ENCODE results near the gene PVR. TPM values are rescaled to one million over a fixed set of nuclear protein-coding genes. Genes with fewer than 3 reads are reported as not detected.

PVR gene
- polyA plus RNA-seq, 1 donor from 2014 or later, result 19.1 TPM

- no peak for TF ChIP-seq REST (IDR thresholded peaks at IDR 0.05; ENCODE audit: borderline replicate concordance)
- TF ChIP-seq POLR2AphosphoS5 (IDR thresholded peaks at IDR 0.05), result no peak
- TF ChIP-seq TAF1 (IDR thresholded peaks at IDR 0.05; ENCODE audit: low read depth), result no peak
- no peak for TF ChIP-seq EP300 (conservative IDR thresholded peaks at IDR 0.05; ENCODE audit: poor library complexity, severe bottlenecking)
- TF ChIP-seq CTCF (IDR thresholded peaks at IDR 0.05; ENCODE audit: poor library complexity, severe bottlenecking), result no peak
- no peak for TF ChIP-seq EZH2 (IDR thresholded peaks at IDR 0.05; ENCODE audit: borderline replicate concordance, insufficient read depth, low read length, poor library complexity, severe bottlenecking)
- no peak for TF ChIP-seq SMC3 (conservative IDR thresholded peaks at IDR 0.05; ENCODE audit: poor library complexity)
- no peaks in the 10 kb centered on the region for H3F3A ChIP-seq (ENCODE audit: insufficient read depth, low read length, poor library complexity, severe bottlenecking)
- H3K9me2 ChIP-seq (ENCODE audit: insufficient read depth, low read length), result no peaks in the 10 kb centered on the region
- no peaks in the 10 kb centered on the region for H3K27me3 ChIP-seq (ENCODE audit: insufficient read depth, low read depth, low read length)
- no peak overlapping the region for H3K4me2 ChIP-seq (ENCODE audit: low read length)
- H4K20me1 ChIP-seq (ENCODE audit: insufficient read depth), result no peaks in the 10 kb centered on the region
- H3K9me3 ChIP-seq (ENCODE audit: low read length), result no peaks in the 10 kb centered on the region
- no peaks in the 10 kb centered on the region for H3K79me2 ChIP-seq (replicated peaks; ENCODE audit: insufficient read depth, low read length)
- H3K27ac ChIP-seq (ENCODE audit: low read length), result no peak overlapping the region
- H3K9ac ChIP-seq (ENCODE audit: low read length), result no peak overlapping the region
- no peak overlapping the region for H3K4me3 ChIP-seq (ENCODE audit: low read length)
- H3K36me3 ChIP-seq (ENCODE audit: insufficient read depth, low read length), result no peaks in the 10 kb centered on the region
- H2AFZ ChIP-seq (ENCODE audit: low read depth, low read length), result no peak overlapping the region
Observed at GRCh38 chr19:44687888-44688287, 44.2 kb downstream of the PVR start.

- H3K27ac ChIP-seq (ENCODE audit: low read length), result no peak overlapping the region
- TF ChIP-seq EP300 (conservative IDR thresholded peaks at IDR 0.05; ENCODE audit: poor library complexity, severe bottlenecking) (no peak), MXI1 (conservative IDR thresholded peaks at IDR 0.05; ENCODE audit: poor library complexity, severe bottlenecking) (no peak), REST (IDR thresholded peaks at IDR 0.05; ENCODE audit: borderline replicate concordance) (no peak), POLR2AphosphoS5 (IDR thresholded peaks at IDR 0.05) (no peak), CTCF (IDR thresholded peaks at IDR 0.05; ENCODE audit: poor library complexity, severe bottlenecking) (peak; percentile 79), EZH2 (IDR thresholded peaks at IDR 0.05; ENCODE audit: borderline replicate concordance, insufficient read depth, low read length, poor library complexity, severe bottlenecking) (no peak), RAD21 (conservative IDR thresholded peaks at IDR 0.05) (peak; percentile 75), TAF1 (IDR thresholded peaks at IDR 0.05; ENCODE audit: low read depth) (no peak), SMC3 (conservative IDR thresholded peaks at IDR 0.05; ENCODE audit: poor library complexity) (peak; percentile 69)
- no peaks in the 10 kb centered on the region for H4K20me1 ChIP-seq (ENCODE audit: insufficient read depth)
- no peak overlapping the region for H3K4me2 ChIP-seq (ENCODE audit: low read length)
- no peak overlapping the region for H3K4me3 ChIP-seq (ENCODE audit: low read length)
- H3K27me3 ChIP-seq (ENCODE audit: insufficient read depth, low read depth, low read length), result no peaks in the 10 kb centered on the region
- no peak overlapping the region for H3K9ac ChIP-seq (ENCODE audit: low read length)
- H3K79me2 ChIP-seq (replicated peaks; ENCODE audit: insufficient read depth, low read length), result no peaks in the 10 kb centered on the region
- no peak overlapping the region for H2AFZ ChIP-seq (ENCODE audit: low read depth, low read length)
- no peaks in the 10 kb centered on the region for H3K9me2 ChIP-seq (ENCODE audit: insufficient read depth, low read length)
- no peaks in the 10 kb centered on the region for H3F3A ChIP-seq (ENCODE audit: insufficient read depth, low read length, poor library complexity, severe bottlenecking)
- H3K9me3 ChIP-seq (ENCODE audit: low read length), result no peaks in the 10 kb centered on the region
- H3K36me3 ChIP-seq (ENCODE audit: insufficient read depth, low read length), result no peaks in the 10 kb centered on the region
Observed at GRCh38 chr19:44689290-44690130, 45.8 kb downstream of the PVR start.

All from neural cell (in vitro differentiated cells).